Muscle layer of duodenum (tissue), 2 donors: ENCODE measurements around the gene PPP3R1.

ENCODE experiments used
- H3K27ac ChIP-seq: one replicate; pipeline ENCODE4 v1.7.0; 2013; ENCODE audit warnings: mild to moderate bottlenecking, low read length
- H3K27me3 ChIP-seq: one replicate; pipeline ENCODE4 v1.7.0; 2013; ENCODE audit warnings: low read depth, mild to moderate bottlenecking, control low read depth, low read length
- H3K36me3 ChIP-seq, 2 donors: one replicate each; pipeline ENCODE4 v1.7.0; 2013; ENCODE audit warnings: low read length in 2 of 2, control low read depth in 1 of 2, mild to moderate bottlenecking in 1 of 2; ENCODE audit not compliant: insufficient read depth in 2 of 2, control insufficient read depth in 1 of 2
- H3K4me1 ChIP-seq, 2 donors: one replicate each; pipeline ENCODE4 v1.7.0; 2013; ENCODE audit warnings: low read length in 2 of 2, mild to moderate bottlenecking in 2 of 2, control low read depth in 1 of 2, moderate library complexity in 1 of 2; ENCODE audit not compliant: insufficient read depth in 2 of 2, control insufficient read depth in 1 of 2
- H3K4me3 ChIP-seq, 2 donors: one replicate each; pipeline ENCODE4 v1.7.0; 2013; ENCODE audit warnings: low read length in 2 of 2, low read depth in 1 of 2, mild to moderate bottlenecking in 1 of 2
- H3K9me3 ChIP-seq, 2 donors: one replicate each; pipeline ENCODE4 v1.7.0; 2013; ENCODE audit warnings: low read length in 2 of 2, control low read depth in 1 of 2, mild to moderate bottlenecking in 1 of 2; ENCODE audit not compliant: control insufficient read depth in 1 of 2
- donor health status: healthy.

The PPP3R1 gene

GRCh38 chr2:68196120-68196716, 56.1 kb downstream of the PPP3R1 start:
- no peak overlapping the region for H3K4me3 ChIP-seq
- peaks cover 13 to 19% of the 10 kb centered on the region in 2 donors for H3K4me1 ChIP-seq
- no peaks in the 10 kb centered on the region for H3K9me3 ChIP-seq
- no peaks in the 10 kb centered on the region for H3K36me3 ChIP-seq
- no peaks in the 10 kb centered on the region for H3K27me3 ChIP-seq
- no peak overlapping the region for H3K27ac ChIP-seq

- Histone ChIP-seq H3K27ac (no peak overlapping the region), H3K27me3 (no peaks in the 10 kb centered on the region), H3K9me3 (no peaks in the 10 kb centered on the region), H3K4me1 (peaks cover 13 to 19% of the 10 kb centered on the region in 2 donors), H3K36me3 (no peaks in the 10 kb centered on the region), H3K4me3 (no peak overlapping the region)
Measured at GRCh38 chr2:68195096-68195495, 57.2 kb downstream of the PPP3R1 start.

- H3K9me3 ChIP-seq, result no peaks in the 10 kb centered on the region
- no peak overlapping the region for H3K4me3 ChIP-seq
- no peaks in the 10 kb centered on the region for H3K27me3 ChIP-seq
- peaks cover 13 to 19% of the 10 kb centered on the region in 2 donors for H3K4me1 ChIP-seq
- H3K36me3 ChIP-seq, result no peaks in the 10 kb centered on the region
- H3K27ac ChIP-seq, result no peak overlapping the region
Measured at GRCh38 chr2:68193787-68194372, 58.5 kb downstream of the PPP3R1 start.

GRCh38 chr2:68193144-68193543, 59.2 kb downstream of the PPP3R1 start:
- Histone ChIP-seq H3K27ac (no peak overlapping the region), H3K27me3 (no peaks in the 10 kb centered on the region), H3K9me3 (no peaks in the 10 kb centered on the region), H3K4me3 (no peak overlapping the region), H3K36me3 (no peaks in the 10 kb centered on the region), H3K4me1 (peaks cover 13 to 19% of the 10 kb centered on the region in 2 donors)

GRCh38 chr2:68190991-68191731, 61.2 kb downstream of the PPP3R1 start:
- no peak overlapping the region for H3K4me3 ChIP-seq
- peaks cover 6 to 13% of the 10 kb centered on the region in 2 donors for H3K4me1 ChIP-seq
- no peaks in the 10 kb centered on the region for H3K27me3 ChIP-seq
- no peak overlapping the region for H3K27ac ChIP-seq
- H3K9me3 ChIP-seq, result no peaks in the 10 kb centered on the region
- peaks cover 0 to 6% of the 10 kb centered on the region in 2 donors for H3K36me3 ChIP-seq

- H3K27me3 ChIP-seq, result no peaks in the 10 kb centered on the region
- peaks cover 6 to 8% of the 10 kb centered on the region in 2 donors for H3K4me1 ChIP-seq
- H3K36me3 ChIP-seq, result peaks cover 0 to 6% of the 10 kb centered on the region in 2 donors
- no peak overlapping the region for H3K4me3 ChIP-seq
- no peak overlapping the region for H3K27ac ChIP-seq
- no peaks in the 10 kb centered on the region for H3K9me3 ChIP-seq
Measured at GRCh38 chr2:68189991-68190784, 62.1 kb downstream of the PPP3R1 start.

GRCh38 chr2:68188831-68189230, 63.5 kb downstream of the PPP3R1 start:
- no peaks in the 10 kb centered on the region for H3K27me3 ChIP-seq
- H3K36me3 ChIP-seq, result peaks cover 5 to 9% of the 10 kb centered on the region in 2 donors
- H3K4me1 ChIP-seq, result peaks cover 0 to 5% of the 10 kb centered on the region in 2 donors
- no peaks in the 10 kb centered on the region for H3K9me3 ChIP-seq
- H3K27ac ChIP-seq, result no peak overlapping the region
- H3K4me3 ChIP-seq, result no peak overlapping the region

- H3K4me1 ChIP-seq, result no peaks in the 10 kb centered on the region
- no peak overlapping the region for H3K27ac ChIP-seq
- H3K27me3 ChIP-seq, result no peaks in the 10 kb centered on the region
- no peaks in the 10 kb centered on the region for H3K9me3 ChIP-seq
- H3K36me3 ChIP-seq, result peaks cover 7 to 13% of the 10 kb centered on the region in 2 donors
- no peak overlapping the region for H3K4me3 ChIP-seq
Measured at GRCh38 chr2:68187329-68187728, 65.0 kb downstream of the PPP3R1 start.

- Histone ChIP-seq H3K9me3 (no peaks in the 10 kb centered on the region), H3K4me3 (no peak overlapping the region), H3K4me1 (no peaks in the 10 kb centered on the region), H3K36me3 (peaks cover 7 to 15% of the 10 kb centered on the region in 2 donors), H3K27me3 (no peaks in the 10 kb centered on the region), H3K27ac (no peak overlapping the region)
Measured at GRCh38 chr2:68185541-68186164, 66.7 kb downstream of the PPP3R1 start.

- no peaks in the 10 kb centered on the region for H3K9me3 ChIP-seq
- H3K4me3 ChIP-seq, result no peak overlapping the region
- no peaks in the 10 kb centered on the region for H3K27me3 ChIP-seq
- H3K4me1 ChIP-seq, result peaks cover 0 to 11% of the 10 kb centered on the region in 2 donors
- H3K27ac ChIP-seq, result no peak overlapping the region
- H3K36me3 ChIP-seq, result peaks cover 8 to 16% of the 10 kb centered on the region in 2 donors
Measured at GRCh38 chr2:68182902-68183301, 69.4 kb downstream of the PPP3R1 start.
